Measurements from ENCODE around the gene FGF21.
"Not testable (repeated sequence)": the region's sequence is repeated elsewhere in the genome, so short reads cannot be mapped to it uniquely, and the experiment has no call there.

The FGF21 gene

GRCh38 chr19:48751845-48752495 lies 3.4 kb upstream of the FGF21 start:
- DNase-seq (ENCODE audit: low read depth, low spot score) = no peak

- peak; percentile 43 for DNase-seq (ENCODE audit: low read depth, low spot score)
Observed at GRCh38 chr19:48752496-48753365, 2.6 kb upstream of the FGF21 start, which contains the start of gene FUT1. Gene FUT1 (minus strand): TSS chr19:48752641. CDS start chr19:48751281, 1,360 bp downstream.

- DNase-seq (ENCODE audit: low read depth, low spot score) = no peak
Observed at GRCh38 chr19:48755787-48756186, 463 bp downstream of the FGF21 start.

GRCh38 chr19:48756212-48756611 lies 888 bp downstream of the FGF21 start:
- DNase-seq (ENCODE audit: low read depth, low spot score) = no peak

GRCh38 chr19:48756686-48757085 lies 1.4 kb downstream of the FGF21 start:
- no peak for DNase-seq (ENCODE audit: low read depth, low spot score)

- DNase-seq (ENCODE audit: low read depth, low spot score) = no peak
Observed at GRCh38 chr19:48757089-48757675, 1.9 kb downstream of the FGF21 start.

- DNase-seq (ENCODE audit: low read depth, low spot score) = no peak
Observed at GRCh38 chr19:48757741-48758144, 2.4 kb downstream of the FGF21 start.

- DNase-seq (ENCODE audit: low read depth, low spot score) = no peak
Observed at GRCh38 chr19:48760504-48761205, 5.3 kb downstream of the FGF21 start.

- DNase-seq (ENCODE audit: low read depth, low spot score) = not testable (repeated sequence)
Observed at GRCh38 chr19:48765816-48766215, 10.5 kb downstream of the FGF21 start.

- not testable (repeated sequence) for DNase-seq (ENCODE audit: low read depth, low spot score)
Observed at GRCh38 chr19:48768171-48768753, 12.9 kb downstream of the FGF21 start.

- no peak for DNase-seq (ENCODE audit: low read depth, low spot score)
Observed at GRCh38 chr19:48768994-48769713, 13.8 kb downstream of the FGF21 start.

- peak; percentile 77 for DNase-seq (ENCODE audit: low read depth, low spot score)
Observed at GRCh38 chr19:48770266-48770665, 14.9 kb downstream of the FGF21 start.

- no peak for DNase-seq (ENCODE audit: low read depth, low spot score)
Observed at GRCh38 chr19:48770734-48771472, 15.6 kb downstream of the FGF21 start.

GRCh38 chr19:48772503-48772953 lies 17.2 kb downstream of the FGF21 start:
- no peak for DNase-seq (ENCODE audit: low read depth, low spot score)

- no peak for DNase-seq (ENCODE audit: low read depth, low spot score)
Observed at GRCh38 chr19:48777139-48777538, 21.8 kb downstream of the FGF21 start.

GRCh38 chr19:48777720-48778119 lies 22.4 kb downstream of the FGF21 start:
- no peak for DNase-seq (ENCODE audit: low read depth, low spot score)

- DNase-seq (ENCODE audit: low read depth, low spot score) = no peak
Observed at GRCh38 chr19:48779636-48780035, 24.3 kb downstream of the FGF21 start.

GRCh38 chr19:48780631-48781391 lies 25.5 kb downstream of the FGF21 start:
- DNase-seq (ENCODE audit: low read depth, low spot score) = no peak

- DNase-seq (ENCODE audit: low read depth, low spot score) = no peak
Observed at GRCh38 chr19:48784527-48784926, 29.2 kb downstream of the FGF21 start.
